Liver (tissue), 9 donors: ENCODE results near the gene CFDP1. TPM values are rescaled to one million over a fixed set of nuclear protein-coding genes. Genes with fewer than 3 reads are reported as not detected.

Experiments
- DNase-seq: peaks from one replicate; pipeline ENCODE4 v3.0.0-alpha.2; 2017; ENCODE audit warnings: low spot score
- H3K27ac ChIP-seq, 2 donors: one replicate each; pipeline ENCODE4 v1.7.0; 2013; ENCODE audit warnings: inconsistent platforms in 2 of 2, low read length in 2 of 2, control low read depth in 1 of 2, low read depth in 1 of 2, mild to moderate bottlenecking in 1 of 2
- H3K27me3 ChIP-seq, 4 donors: one replicate each; pipeline versions ENCODE4 v1.6.1 to v1.7.0; 2013; ENCODE audit warnings: low read length in 3 of 4, inconsistent platforms in 1 of 4, mild to moderate bottlenecking in 1 of 4, moderate library complexity in 1 of 4; ENCODE audit not compliant: control insufficient read depth in 4 of 4, insufficient read depth in 4 of 4
- H3K36me3 ChIP-seq, 4 donors: one replicate each; pipeline versions ENCODE4 v1.6.1 to v1.7.0; 2013; ENCODE audit warnings: low read length in 3 of 4, mild to moderate bottlenecking in 3 of 4, low read depth in 1 of 4, moderate library complexity in 1 of 4; ENCODE audit not compliant: control insufficient read depth in 4 of 4, insufficient read depth in 3 of 4
- H3K4me1 ChIP-seq, 4 donors: one replicate each; pipeline versions ENCODE4 v1.6.1 to v1.7.0; 2013; ENCODE audit warnings: low read length in 3 of 4, mild to moderate bottlenecking in 3 of 4, moderate library complexity in 1 of 4; ENCODE audit not compliant: control insufficient read depth in 4 of 4, insufficient read depth in 4 of 4
- H3K4me3 ChIP-seq, 3 donors: one replicate each; pipeline versions ENCODE4 v1.6.1 to v1.7.0; 2013; ENCODE audit warnings: low read length in 3 of 3, control low read depth in 1 of 3, low read depth in 1 of 3, mild to moderate bottlenecking in 1 of 3
- H3K9ac ChIP-seq, 2 donors: one replicate each; pipeline ENCODE4 v1.7.0; 2013; ENCODE audit warnings: low read length in 2 of 2, mild to moderate bottlenecking in 2 of 2, moderate library complexity in 2 of 2, control low read depth in 1 of 2, low read depth in 1 of 2
- H3K9me3 ChIP-seq, 4 donors: one replicate each; pipeline versions ENCODE4 v1.6.1 to v1.7.0; 2013; ENCODE audit warnings: low read length in 3 of 4; ENCODE audit not compliant: control insufficient read depth in 4 of 4
- FOXA1 ChIP-seq: IDR thresholded peaks from 2 replicates; pipeline ENCODE4 v1.6.1; 2016; ENCODE audit warnings: antibody characterized with exemption
- FOXA2 ChIP-seq: IDR thresholded peaks from 2 replicates; pipeline ENCODE4 v1.6.1; 2016; ENCODE audit warnings: antibody characterized with exemption
- GABPA ChIP-seq, 2 donors: IDR thresholded peaks in 1 of 2; conservative IDR thresholded peaks in 1 of 2; 2 replicates each; pipeline ENCODE4 v1.6.1; 2016; ENCODE audit warnings: antibody characterized with exemption in 2 of 2, mild to moderate bottlenecking in 1 of 2, moderate library complexity in 1 of 2
- HNF4A ChIP-seq, 2 donors: conservative IDR thresholded peaks; 2 replicates each; pipeline ENCODE4 v1.6.1; 2016; ENCODE audit warnings: antibody characterized with exemption in 2 of 2, mild to moderate bottlenecking in 2 of 2
- HNF4G ChIP-seq: IDR thresholded peaks from 2 replicates; pipeline ENCODE4 v1.6.1; 2016; ENCODE audit warnings: antibody characterized with exemption
- JUND ChIP-seq, 2 donors: IDR thresholded peaks; 2 replicates each; pipeline ENCODE4 v1.6.1; 2016; ENCODE audit warnings: antibody characterized with exemption in 2 of 2
- NR2F2 ChIP-seq: IDR thresholded peaks from 2 replicates; pipeline ENCODE4 v1.6.1; 2016; ENCODE audit warnings: antibody characterized with exemption
- RAD21 ChIP-seq, 2 donors: IDR thresholded peaks; 2 replicates each; pipeline ENCODE4 v1.6.1; 2016; ENCODE audit warnings: antibody characterized with exemption in 2 of 2, mild to moderate bottlenecking in 2 of 2
- RXRA ChIP-seq, 2 donors: IDR thresholded peaks; 2 replicates each; pipeline ENCODE4 v1.6.1; 2017 to 2018; ENCODE audit warnings: antibody characterized with exemption in 2 of 2, mild to moderate bottlenecking in 1 of 2
- TAF1 ChIP-seq: conservative IDR thresholded peaks from 2 replicates; pipeline ENCODE4 v1.6.1; 2016; ENCODE audit warnings: antibody characterized with exemption, mild to moderate bottlenecking
- WGBS: extraction: QIAGEN DNeasy Blood & Tissue Kit; methylation state at CpG from one replicate; pipeline ENCODE4 v1.1.7; 2013; 5-methylcytosine and 5-hydroxymethylcytosine counted together
- polyA plus RNA-seq, 2 donors: library from polyadenylated mRNA; stranded (reverse) in 1 of 2; unstranded in 1 of 2; fragments of 200-250 nt in 1 of 2; fragments of >200 nt in 1 of 2; fragmentation: Nextera tagmentation in 1 of 2; extraction: Ambion mirVana in 1 of 2; gene quantifications; one replicate each; pipeline versions ENCODE4 v1.2.1 to v1.2.3, GENCODE V29; 2013 to 2015
- total RNA-seq, 2 donors: library from RNA; depleted of rRNA; stranded (reverse); fragments of >200 nt; gene quantifications; one replicate each; pipeline ENCODE4 v1.2.3, GENCODE V29; 2014
- TF ChIP-seq, protein P1 (sequence below): IDR thresholded peaks from 2 replicates; pipeline ENCODE4 v1.6.1; 2016; ENCODE audit warnings: antibody characterized with exemption
- TF ChIP-seq, protein P2 (sequence below): IDR thresholded peaks from 2 replicates; pipeline ENCODE4 v1.6.1; 2016; ENCODE audit warnings: antibody characterized with exemption, mild to moderate bottlenecking
- TF ChIP-seq, protein P3 (sequence below): IDR thresholded peaks from 2 replicates; pipeline ENCODE4 v1.6.1; 2016; ENCODE audit warnings: antibody characterized with exemption
- TF ChIP-seq, protein P4 (sequence below): IDR thresholded peaks from 2 replicates; pipeline ENCODE4 v1.6.1; 2016; ENCODE audit warnings: antibody characterized with exemption
- donor health status: healthy.
- donor health status: healthy.
- donor health status: healthy.
- donor health status: healthy.
- donor health status: healthy.

The CFDP1 gene
- total and polyA plus RNA-seq, 4 donors, result 20.5 to 49.2 (median 33.9) TPM

- H3K4me1 ChIP-seq, result peaks cover 0 to 3% (median 0%) of the 10 kb centered on the region in 4 donors
- WGBS, result 86% methylated on average over 8 of the region's 8 CpGs
- H3K9ac ChIP-seq, result no peak overlapping the region
- no peak for DNase-seq
- no peaks in the 10 kb centered on the region for H3K9me3 ChIP-seq
- TF ChIP-seq HNF4A (conservative IDR thresholded peaks at IDR 0.05) (no peak), RXRA (IDR thresholded peaks at IDR 0.05) (no peak), JUND (IDR thresholded peaks at IDR 0.05) (no peak), FOXA1 (no peak), RAD21 (IDR thresholded peaks at IDR 0.05) (no peak), FOXA2 (no peak), TAF1 (no peak)
- TF ChIP-seq, protein P1, sequence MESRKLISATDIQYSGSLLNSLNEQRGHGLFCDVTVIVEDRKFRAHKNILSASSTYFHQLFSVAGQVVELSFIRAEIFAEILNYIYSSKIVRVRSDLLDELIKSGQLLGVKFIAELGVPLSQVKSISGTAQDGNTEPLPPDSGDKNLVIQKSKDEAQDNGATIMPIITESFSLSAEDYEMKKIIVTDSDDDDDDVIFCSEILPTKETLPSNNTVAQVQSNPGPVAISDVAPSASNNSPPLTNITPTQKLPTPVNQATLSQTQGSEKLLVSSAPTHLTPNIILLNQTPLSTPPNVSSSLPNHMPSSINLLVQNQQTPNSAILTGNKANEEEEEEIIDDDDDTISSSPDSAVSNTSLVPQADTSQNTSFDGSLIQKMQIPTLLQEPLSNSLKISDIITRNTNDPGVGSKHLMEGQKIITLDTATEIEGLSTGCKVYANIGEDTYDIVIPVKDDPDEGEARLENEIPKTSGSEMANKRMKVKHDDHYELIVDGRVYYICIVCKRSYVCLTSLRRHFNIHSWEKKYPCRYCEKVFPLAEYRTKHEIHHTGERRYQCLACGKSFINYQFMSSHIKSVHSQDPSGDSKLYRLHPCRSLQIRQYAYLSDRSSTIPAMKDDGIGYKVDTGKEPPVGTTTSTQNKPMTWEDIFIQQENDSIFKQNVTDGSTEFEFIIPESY, result no peak
- TF ChIP-seq, protein P2, sequence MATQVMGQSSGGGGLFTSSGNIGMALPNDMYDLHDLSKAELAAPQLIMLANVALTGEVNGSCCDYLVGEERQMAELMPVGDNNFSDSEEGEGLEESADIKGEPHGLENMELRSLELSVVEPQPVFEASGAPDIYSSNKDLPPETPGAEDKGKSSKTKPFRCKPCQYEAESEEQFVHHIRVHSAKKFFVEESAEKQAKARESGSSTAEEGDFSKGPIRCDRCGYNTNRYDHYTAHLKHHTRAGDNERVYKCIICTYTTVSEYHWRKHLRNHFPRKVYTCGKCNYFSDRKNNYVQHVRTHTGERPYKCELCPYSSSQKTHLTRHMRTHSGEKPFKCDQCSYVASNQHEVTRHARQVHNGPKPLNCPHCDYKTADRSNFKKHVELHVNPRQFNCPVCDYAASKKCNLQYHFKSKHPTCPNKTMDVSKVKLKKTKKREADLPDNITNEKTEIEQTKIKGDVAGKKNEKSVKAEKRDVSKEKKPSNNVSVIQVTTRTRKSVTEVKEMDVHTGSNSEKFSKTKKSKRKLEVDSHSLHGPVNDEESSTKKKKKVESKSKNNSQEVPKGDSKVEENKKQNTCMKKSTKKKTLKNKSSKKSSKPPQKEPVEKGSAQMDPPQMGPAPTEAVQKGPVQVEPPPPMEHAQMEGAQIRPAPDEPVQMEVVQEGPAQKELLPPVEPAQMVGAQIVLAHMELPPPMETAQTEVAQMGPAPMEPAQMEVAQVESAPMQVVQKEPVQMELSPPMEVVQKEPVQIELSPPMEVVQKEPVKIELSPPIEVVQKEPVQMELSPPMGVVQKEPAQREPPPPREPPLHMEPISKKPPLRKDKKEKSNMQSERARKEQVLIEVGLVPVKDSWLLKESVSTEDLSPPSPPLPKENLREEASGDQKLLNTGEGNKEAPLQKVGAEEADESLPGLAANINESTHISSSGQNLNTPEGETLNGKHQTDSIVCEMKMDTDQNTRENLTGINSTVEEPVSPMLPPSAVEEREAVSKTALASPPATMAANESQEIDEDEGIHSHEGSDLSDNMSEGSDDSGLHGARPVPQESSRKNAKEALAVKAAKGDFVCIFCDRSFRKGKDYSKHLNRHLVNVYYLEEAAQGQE, result no peak
- TF ChIP-seq, protein P3, sequence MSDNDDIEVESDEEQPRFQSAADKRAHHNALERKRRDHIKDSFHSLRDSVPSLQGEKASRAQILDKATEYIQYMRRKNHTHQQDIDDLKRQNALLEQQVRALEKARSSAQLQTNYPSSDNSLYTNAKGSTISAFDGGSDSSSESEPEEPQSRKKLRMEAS, result no peak
- no peak overlapping the region for H3K27ac ChIP-seq
- H3K27me3 ChIP-seq, result no peaks in the 10 kb centered on the region
- peaks cover 0 to 3% (median 0%) of the 10 kb centered on the region in 4 donors for H3K36me3 ChIP-seq
- no peak overlapping the region for H3K4me3 ChIP-seq
Measured at GRCh38 chr16:75280331-75280804, 152.9 kb downstream of the CFDP1 start.

DNA sequence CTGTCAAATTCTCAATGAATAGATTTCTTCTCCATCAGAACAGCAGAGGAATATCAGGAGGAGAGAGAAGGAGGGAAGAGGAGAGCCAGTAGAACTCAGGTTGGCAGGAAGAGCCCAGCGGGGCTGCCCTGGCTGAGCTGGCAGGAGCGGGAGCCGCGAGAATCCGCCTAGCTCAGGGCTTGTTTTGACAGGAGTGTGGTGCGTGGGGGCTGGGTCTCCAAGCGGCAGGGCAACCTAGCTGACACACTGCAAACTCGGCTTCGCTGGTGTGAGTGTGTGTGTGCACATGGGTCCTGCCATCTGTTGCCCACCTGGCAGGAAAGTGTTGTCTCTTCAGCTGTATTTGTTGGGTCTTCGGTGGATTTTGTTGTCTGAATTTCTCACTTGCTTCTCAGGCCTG, 154.0 kb downstream of the CFDP1 start:
- DNase-seq, result no peak
- 29% methylated on average over 10 of the region's 10 CpGs for WGBS

DNA sequence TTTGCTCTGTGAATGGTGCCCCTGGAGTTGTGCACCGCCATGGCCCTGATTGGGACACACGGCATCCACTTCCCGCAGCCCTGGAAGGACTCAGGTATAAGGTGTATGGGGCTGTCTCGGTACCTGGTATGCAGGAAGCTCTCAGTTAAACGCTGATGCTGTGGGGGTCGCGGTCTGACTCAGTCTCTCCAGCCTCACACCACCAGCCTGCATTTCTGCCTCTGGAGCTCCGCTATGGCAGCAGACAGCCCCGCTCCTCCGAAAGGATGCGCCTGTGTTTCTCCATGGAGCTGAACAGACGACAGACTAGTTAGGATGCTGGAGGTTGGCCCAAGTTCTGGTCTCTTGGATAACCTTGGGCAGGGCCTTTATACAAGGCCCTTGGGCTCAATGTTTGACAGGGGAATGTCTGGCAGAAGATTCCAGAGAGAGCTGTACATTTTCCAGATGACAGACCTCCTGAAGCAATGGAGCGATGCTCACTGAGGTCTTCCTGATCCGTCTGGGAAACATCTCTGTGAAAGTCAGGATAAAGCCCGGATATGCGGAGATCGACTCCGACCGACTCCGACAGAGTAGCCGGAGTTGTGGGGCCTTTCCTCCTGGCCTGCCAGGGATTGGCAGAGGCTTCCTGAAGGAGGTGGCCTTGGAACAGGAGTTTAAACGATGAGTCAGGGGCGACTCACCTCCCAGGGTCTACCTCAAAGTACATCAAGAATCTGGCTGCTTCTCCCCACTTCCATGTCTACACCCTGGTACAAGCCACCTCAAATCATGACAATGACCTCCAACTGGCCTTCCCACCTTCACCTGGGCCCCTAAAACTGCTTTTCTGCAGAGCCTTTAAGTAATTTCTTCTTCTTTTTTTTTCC, 160.0 kb downstream of the CFDP1 start:
- Histone ChIP-seq H3K9ac (no peak overlapping the region), H3K36me3 (no peaks in the 10 kb centered on the region), H3K4me3 (no peak overlapping the region), H3K9me3 (no peaks in the 10 kb centered on the region), H3K27me3 (no peaks in the 10 kb centered on the region), H3K4me1 (no peaks in the 10 kb centered on the region), H3K27ac (no peak overlapping the region)
- WGBS, result 88% methylated on average over 23 of the region's 23 CpGs
- DNase-seq, result no peak
- TF ChIP-seq NR2F2 (peak; percentile 89), JUND (IDR thresholded peaks at IDR 0.05) (no peak), GABPA (IDR thresholded peaks at IDR 0.05 in 1 of 2, conservative IDR thresholded peaks at IDR 0.05 in 1 of 2) (no peak), RXRA (IDR thresholded peaks at IDR 0.05) (no peak)
- TF ChIP-seq, protein P2, result no peak
- TF ChIP-seq, protein P4, sequence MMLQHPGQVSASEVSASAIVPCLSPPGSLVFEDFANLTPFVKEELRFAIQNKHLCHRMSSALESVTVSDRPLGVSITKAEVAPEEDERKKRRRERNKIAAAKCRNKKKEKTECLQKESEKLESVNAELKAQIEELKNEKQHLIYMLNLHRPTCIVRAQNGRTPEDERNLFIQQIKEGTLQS, result no peak

More for the DNA sequence above, 154.0 kb downstream of the CFDP1 start:
- Histone ChIP-seq H3K27ac (no peak overlapping the region), H3K27me3 (no peaks in the 10 kb centered on the region), H3K9me3 (no peaks in the 10 kb centered on the region), H3K9ac (no peak overlapping the region), H3K36me3 (peaks cover 0 to 3% (median 0%) of the 10 kb centered on the region in 4 donors), H3K4me1 (peaks cover 0 to 3% (median 0%) of the 10 kb centered on the region in 4 donors), H3K4me3 (no peak overlapping the region)
- TF ChIP-seq RAD21 (IDR thresholded peaks at IDR 0.05) (peak in 1 of 2 donors; percentile 31), HNF4G (no peak)
